Calu3 (cell line): ENCODE measurements around the gene KLF18. TPM values are rescaled to one million over a fixed set of nuclear protein-coding genes. Genes with fewer than 3 reads are reported as not detected.
"Not testable (repeated sequence)": the region's sequence is repeated elsewhere in the genome, so short reads cannot be mapped to it uniquely, and the experiment has no call there.

Source experiments
- BruUV-seq: library from RNA; stranded (reverse); fragments of 400-500 nt; replicated peaks from 2 replicates; lab custom pipeline; 2021; lab: Mats Ljungman, UMichigan
- CTCF ChIA-PET: fragments of 300-600 bp; sonication (Branson Sonifier 250); formaldehyde crosslinking; loops from one replicate; lab custom pipeline; 2022; ENCODE audit warnings: antibody characterized with exemption; lab: Charles Lee
- DNase-seq: peaks from one replicate; pipeline ENCODE4 v3.0.0; 2022
- H3K27ac Mint-ChIP-seq: one replicate; pipeline ENCODE4 v1.8.0; 2022; ENCODE audit warnings: mixed read lengths; ENCODE audit not compliant: unreplicated experiment
- H3K27me3 Mint-ChIP-seq: one replicate; pipeline ENCODE4 v1.8.0; 2022; ENCODE audit warnings: mixed read lengths; ENCODE audit not compliant: unreplicated experiment
- H3K36me3 Mint-ChIP-seq: one replicate; pipeline ENCODE4 v1.8.0; 2022; ENCODE audit warnings: mild to moderate bottlenecking, moderate library complexity, mixed read lengths; ENCODE audit not compliant: insufficient read depth, unreplicated experiment
- H3K4me1 Mint-ChIP-seq: one replicate; pipeline ENCODE4 v1.8.0; 2022; ENCODE audit warnings: mild to moderate bottlenecking, low read depth, mixed read lengths; ENCODE audit not compliant: unreplicated experiment
- H3K4me3 Mint-ChIP-seq: one replicate; pipeline ENCODE4 v1.8.0; 2022; ENCODE audit warnings: mild to moderate bottlenecking, low read depth, moderate library complexity, mixed read lengths; ENCODE audit not compliant: unreplicated experiment
- H3K9me3 Mint-ChIP-seq: one replicate; pipeline ENCODE4 v1.8.0; 2022; ENCODE audit warnings: low read depth, mixed read lengths; ENCODE audit not compliant: unreplicated experiment
- CTCF ChIP-seq: fragments of 200-600 bp; IDR thresholded peaks from one replicate; pipeline ENCODE4 v1.8.0; 2022; ENCODE audit warnings: antibody characterized with exemption; ENCODE audit not compliant: unreplicated experiment
- intact Hi-C: fragments of 100-400 bp; cut with micrococcal nuclease; formaldehyde crosslinking; loops from one replicate; pipeline ENCODE4 v1.10.0; 2022; ENCODE audit not compliant: unreplicated experiment
- total RNA-seq: library from RNA; stranded (reverse); gene quantifications from 2 replicates; pipeline ENCODE4 v1.2.3, GENCODE V29; 2022

The KLF18 gene
- total RNA-seq, 1 experiment from 2014 or later, result not detected

DNA sequence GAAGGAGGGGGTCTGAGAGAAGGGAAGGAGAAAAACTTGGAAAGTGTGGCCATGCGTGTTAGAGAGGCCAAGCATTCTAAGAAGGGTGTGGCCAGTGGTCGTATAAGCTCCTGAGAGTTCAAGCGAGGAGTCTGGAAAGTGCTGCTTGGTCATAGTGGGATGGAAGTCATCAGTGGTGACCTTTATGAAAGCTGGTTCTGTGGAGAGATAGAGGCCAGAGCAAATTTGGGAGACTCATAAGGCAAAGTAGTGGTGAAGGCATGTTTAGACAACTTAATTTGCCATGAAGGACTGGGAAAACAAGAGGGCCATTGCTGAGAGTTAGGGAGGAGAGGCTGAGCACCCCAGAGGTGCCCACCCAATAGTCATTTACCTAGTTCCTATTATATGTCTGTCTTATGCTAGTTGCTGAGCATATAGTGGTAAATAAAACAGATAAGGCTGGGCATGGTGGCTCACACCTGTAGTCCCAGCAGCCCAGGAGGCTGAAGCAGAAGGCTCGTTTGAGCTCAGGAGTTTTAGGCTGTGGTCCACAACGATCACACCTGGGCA lies 21.0 kb downstream of the KLF18 start:
- H3K27me3 Mint-ChIP-seq, result peaks cover 31% of the 10 kb centered on the region
- no peak overlapping the region for H3K4me3 Mint-ChIP-seq
- no peaks in the 10 kb centered on the region for H3K36me3 Mint-ChIP-seq
- DNase-seq, result no peak
- CTCF ChIA-PET, result interaction anchor here (0.6 kb wide), 1 partner anchor 65 kb away, joined by 3 read pairs; no protein-coding TSS in a partner anchor
- no peak for TF ChIP-seq CTCF
- intact Hi-C loops, result no loop called here
- no peaks in the 10 kb centered on the region for H3K4me1 Mint-ChIP-seq
- no peak overlapping the region for H3K27ac Mint-ChIP-seq
- H3K9me3 Mint-ChIP-seq, result no peaks in the 10 kb centered on the region
- BruUV-seq, result no TSS peak

GRCh38 chr1:44119525-44119924 lies 21.9 kb downstream of the KLF18 start:
- H3K9me3 Mint-ChIP-seq, result no peaks in the 10 kb centered on the region
- DNase-seq, result no peak
- intact Hi-C loops, result no loop called here
- H3K4me1 Mint-ChIP-seq, result no peaks in the 10 kb centered on the region
- no peak for TF ChIP-seq CTCF
- H3K4me3 Mint-ChIP-seq, result no peak overlapping the region
- CTCF ChIA-PET, result no interaction called here
- no peak overlapping the region for H3K27ac Mint-ChIP-seq
- H3K36me3 Mint-ChIP-seq, result no peaks in the 10 kb centered on the region
- BruUV-seq, result no TSS peak
- peaks cover 31% of the 10 kb centered on the region for H3K27me3 Mint-ChIP-seq

DNA sequence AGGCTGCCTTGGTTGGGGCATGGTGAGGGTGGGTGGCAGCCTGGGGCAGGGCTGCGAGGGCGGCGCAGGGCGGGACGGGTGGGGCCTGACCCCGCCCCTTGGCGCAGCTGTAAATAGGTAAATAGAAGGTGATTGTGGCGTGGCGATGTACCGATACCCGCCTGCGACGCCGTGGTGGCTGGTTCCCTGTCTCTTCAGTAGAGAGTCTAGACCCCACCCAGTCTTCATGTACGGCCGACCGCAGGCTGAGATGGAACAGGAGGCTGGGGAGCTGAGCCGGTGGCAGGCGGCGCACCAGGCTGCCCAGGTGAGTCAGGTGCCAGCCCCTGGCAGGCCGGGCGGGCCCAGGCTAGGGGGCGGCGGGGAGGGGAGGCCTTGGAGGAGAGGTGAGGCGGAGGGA lies 22.7 kb downstream of the KLF18 start, which contains the start of gene KLF17:
Gene KLF17, plus strand, starts transcription at position 140 of the 400 bp plus-strand sequence. Its CDS starts 87 bp downstream, at position 227.
- H3K36me3 Mint-ChIP-seq, result no peaks in the 10 kb centered on the region
- TF ChIP-seq CTCF, result no peak
- H3K4me1 Mint-ChIP-seq, result no peaks in the 10 kb centered on the region
- BruUV-seq, result no TSS peak
- no peak within 1 kb of the TSS for H3K27ac Mint-ChIP-seq
- CTCF ChIA-PET, result no interaction called here
- intact Hi-C loops, result no loop called here
- DNase-seq, result no peak
- H3K4me3 Mint-ChIP-seq, result no peak within 1 kb of the TSS
- no peaks in the 10 kb centered on the region for H3K9me3 Mint-ChIP-seq
- peaks cover 33% of the 10 kb centered on the region for H3K27me3 Mint-ChIP-seq

- H3K36me3 Mint-ChIP-seq, H3K27ac Mint-ChIP-seq, BruUV-seq, intact Hi-C loops, H3K9me3 Mint-ChIP-seq, H3K4me1 Mint-ChIP-seq, H3K4me3 Mint-ChIP-seq, DNase-seq, CTCF ChIA-PET: not testable (repeated sequence)
- H3K27me3 Mint-ChIP-seq, result peaks cover 43% of the 10 kb centered on the region
Measured at GRCh38 chr1:44117272-44117671, 24.2 kb downstream of the KLF18 start.

DNA sequence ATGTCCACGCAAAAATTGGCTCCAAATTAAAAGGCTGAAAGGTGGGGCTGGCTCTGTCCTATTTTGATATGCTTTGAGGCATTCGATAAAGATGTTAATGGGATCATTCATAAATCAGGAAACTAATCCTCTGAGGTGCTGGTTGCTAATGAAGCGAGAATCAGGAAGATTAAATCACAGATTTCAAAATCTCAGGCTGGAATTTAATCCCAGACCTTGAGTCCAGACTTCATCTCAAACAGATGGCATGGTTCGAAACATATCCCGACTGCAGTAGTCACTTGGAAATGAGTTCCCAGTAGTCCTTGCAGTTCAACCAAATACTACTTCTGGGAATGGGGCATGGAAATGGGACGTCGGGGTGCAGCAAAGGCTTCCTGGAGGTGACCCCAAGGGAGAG lies 27.3 kb downstream of the KLF18 start:
- CTCF ChIA-PET, result no interaction called here
- no peak for DNase-seq

More for the DNA sequence above, 27.3 kb downstream of the KLF18 start:
- H3K4me3 Mint-ChIP-seq, result no peak overlapping the region
- H3K9me3 Mint-ChIP-seq, result no peaks in the 10 kb centered on the region
- no peak for TF ChIP-seq CTCF
- H3K27me3 Mint-ChIP-seq, result peaks cover 23% of the 10 kb centered on the region
- BruUV-seq, result no TSS peak
- intact Hi-C loops, result no loop called here
- H3K4me1 Mint-ChIP-seq, result no peaks in the 10 kb centered on the region
- H3K36me3 Mint-ChIP-seq, result no peaks in the 10 kb centered on the region
- no peak overlapping the region for H3K27ac Mint-ChIP-seq
